ENCODE data around the gene TNS4. TPM values are rescaled to one million over a fixed set of nuclear protein-coding genes. Genes with fewer than 3 reads are reported as not detected.

TNS4 gene
- total and polyA plus RNA-seq, 9 of the 15 experiments (the other 6 are each of a cell fraction or from before 2014, with no cell fraction given), result 0.04 to 0.73 (median 0.24) TPM; not detected in 1

- no peak for TF ChIP-seq HMBOX1 (IDR thresholded peaks at IDR 0.05)
- no peak for TF ChIP-seq C11orf30 (IDR thresholded peaks at IDR 0.05; ENCODE audit: low read depth)
- no peak for TF ChIP-seq SRSF3 (IDR thresholded peaks at IDR 0.05; ENCODE audit: insufficient read depth, low read length)
- TF ChIP-seq SP2 (IDR thresholded peaks at IDR 0.05; ENCODE audit: extremely low read depth, low read depth, low read length, poor library complexity, severe bottlenecking), result no peak
- TF ChIP-seq ZNF140 (CRISPR knock-in tag; IDR thresholded peaks at IDR 0.05), result no peak
Observed at GRCh38 chr17:40490982-40491381, 10.4 kb downstream of the TNS4 start (continued).

- 27% methylated on average over 5 of the region's 5 CpGs for WGBS (ENCODE audit: insufficient coverage, low coverage, missing lambda C conversion rate)
- Histone ChIP-seq H3K9me3 (replicated peaks; ENCODE audit: control insufficient read depth, insufficient read depth, low read depth, low read length) (no peaks in the 10 kb centered on the region), H3K27ac (ENCODE audit: extremely low read depth, low read depth, low read length) (no peak overlapping the region), H3K4me2 (ENCODE audit: insufficient read depth, low read length) (no peak overlapping the region), H4K20me1 (replicated peaks; ENCODE audit: control insufficient read depth, insufficient read depth, low read length) (no peaks in the 10 kb centered on the region), H3K36me3 (ENCODE audit: control insufficient read depth, insufficient read depth, low read length) (no peaks in the 10 kb centered on the region), H3K4me1 (replicated peaks in 1 of 2; ENCODE audit: control insufficient read depth in 2 of 2, insufficient read depth in 2 of 2, low read length in 2 of 2) (peaks cover 24 to 27% of the 10 kb centered on the region in 2 experiments), H3K27me3 (ENCODE audit: control insufficient read depth in 2 of 2, insufficient read depth in 2 of 2, low read length in 2 of 2) (no peaks in the 10 kb centered on the region), H2AFZ (ENCODE audit: low read depth, low read length) (peak overlapping the region; percentile 5), H3K9ac (ENCODE audit: insufficient read depth in 1 of 2, low read depth in 2 of 2, low read length in 2 of 2) (peak overlapping the region in 1 of 2 experiments; percentile 70; a peak in 2 of 4 replicates), H3K79me2 (ENCODE audit: control insufficient read depth, insufficient read depth, low read length) (no peaks in the 10 kb centered on the region), H3K9me1 (ENCODE audit: control insufficient read depth, insufficient read depth, low read length) (no peaks in the 10 kb centered on the region), H3K4me3 (no peak overlapping the region)
- ATAC-seq (peak; percentile 77), FAIRE-seq (peak; percentile 11), DNase-seq (ENCODE audit: extremely low read depth in 1 of 4, low spot score in 3 of 4) (peak in 2 of 4 experiments; percentile 32 to 34)
- POLR2A ChIA-PET, result interaction anchor here (1.1 kb wide), 1 partner anchor 11 kb away, joined by 3 read pairs; no protein-coding TSS in a partner anchor
- in situ Hi-C loops (cut with MboI), result no loop called here
- no TSS peak for BruUV-seq (replicated peaks)
- intact Hi-C loops (cut with micrococcal nuclease), result no loop called here
- CTCF ChIA-PET (ENCODE audit: low intra/inter-chr PET ratio), result no interaction called here
- no peak for TF ChIP-seq CTCFL (IDR thresholded peaks at IDR 0.05; ENCODE audit: borderline replicate concordance, insufficient read depth, low read depth, low read length, poor library complexity, severe bottlenecking)
- no peak for TF ChIP-seq JUND (IDR thresholded peaks at IDR 0.05; ENCODE audit: borderline replicate concordance, low read depth, low read length)
- no peak for TF ChIP-seq JUND (tag; IDR thresholded peaks at IDR 0.05; ENCODE audit: borderline replicate concordance, low read depth, low read length)
- TF ChIP-seq MEF2D (tag; conservative IDR thresholded peaks at IDR 0.05; ENCODE audit: low read depth), result no peak
- no peak for TF ChIP-seq SIN3A (IDR thresholded peaks at IDR 0.05; ENCODE audit: borderline replicate concordance in 2 of 2, control insufficient read depth in 1 of 2, low read depth in 2 of 2, low read length in 2 of 2)
- TF ChIP-seq RBM15 (IDR thresholded peaks at IDR 0.05; ENCODE audit: insufficient read depth, low read length), result no peak
- TF ChIP-seq CBX8 (IDR thresholded peaks at IDR 0.05; ENCODE audit: borderline replicate concordance, extremely low read depth, low read depth, low read length, poor library complexity, severe bottlenecking), result no peak
- TF ChIP-seq ZNF764 (CRISPR knock-in tag; IDR thresholded peaks at IDR 0.05; ENCODE audit: low read depth), result no peak
- no peak for TF ChIP-seq SRSF9 (IDR thresholded peaks at IDR 0.05; ENCODE audit: borderline replicate concordance, low read depth, low read length)
- no peak for TF ChIP-seq ZNF584 (CRISPR knock-in tag; IDR thresholded peaks at IDR 0.05; ENCODE audit: low read depth)
- no peak for TF ChIP-seq SMARCB1 (IDR thresholded peaks at IDR 0.05; ENCODE audit: insufficient read length, low read depth)
Observed at GRCh38 chr17:40490289-40490853, 11.1 kb downstream of the TNS4 start.

Data from K562 (cell line).